GM18909 (cell line): Measurements from ENCODE around the gene KIAA1958.
"Not testable (repeated sequence)": the region's sequence is repeated elsewhere in the genome, so short reads cannot be mapped to it uniquely, and the experiment has no call there.

Experiments used
- ATAC-seq: cut with Tn5 transposase; IDR thresholded peaks from one replicate; pipeline ENCODE4 v1.9.1; 2021; ENCODE audit warnings: mild to moderate bottlenecking; ENCODE audit not compliant: unreplicated experiment, poor library complexity

The KIAA1958 gene

GRCh38 chr9:112642126-112642525 is 155.5 kb downstream of the KIAA1958 start:
- no peak for ATAC-seq

GRCh38 chr9:112647596-112647995 is 161.0 kb downstream of the KIAA1958 start:
- no peak for ATAC-seq

GRCh38 chr9:112648624-112649023 is 162.0 kb downstream of the KIAA1958 start:
- no peak for ATAC-seq

- ATAC-seq, result no peak
These were observed 167.7 kb downstream of the KIAA1958 start for GRCh38 chr9:112654282-112654681.

GRCh38 chr9:112655668-112656067 is 169.0 kb downstream of the KIAA1958 start:
- no peak for ATAC-seq

- ATAC-seq, result no peak
These were observed 173.3 kb downstream of the KIAA1958 start for GRCh38 chr9:112659906-112660305.

- ATAC-seq, result no peak
These were observed 177.1 kb downstream of the KIAA1958 start for GRCh38 chr9:112663681-112664080.

- ATAC-seq, result no peak
These were observed 177.9 kb downstream of the KIAA1958 start for GRCh38 chr9:112664531-112664930.

GRCh38 chr9:112665347-112665746 is 178.7 kb downstream of the KIAA1958 start:
- ATAC-seq, result no peak

GRCh38 chr9:112669326-112669725 is 182.7 kb downstream of the KIAA1958 start:
- ATAC-seq, result no peak

- ATAC-seq, result no peak
These were observed 184.5 kb downstream of the KIAA1958 start for GRCh38 chr9:112670991-112671625.

- ATAC-seq, result not testable (repeated sequence)
These were observed 186.6 kb downstream of the KIAA1958 start for GRCh38 chr9:112673221-112673620.

GRCh38 chr9:112677040-112677439 is 190.4 kb downstream of the KIAA1958 start:
- no peak for ATAC-seq

GRCh38 chr9:112680731-112681402 is 194.2 kb downstream of the KIAA1958 start:
- ATAC-seq, result no peak

- ATAC-seq, result no peak
These were observed 202.6 kb downstream of the KIAA1958 start for GRCh38 chr9:112689161-112689740.

GRCh38 chr9:112694706-112695555 is 208.3 kb downstream of the KIAA1958 start:
- no peak for ATAC-seq

GRCh38 chr9:112696461-112696860 is 209.8 kb downstream of the KIAA1958 start:
- ATAC-seq, result no peak

GRCh38 chr9:112699230-112699629 is 212.6 kb downstream of the KIAA1958 start:
- peak; percentile 80 for ATAC-seq

- ATAC-seq, result no peak
These were observed 213.5 kb downstream of the KIAA1958 start for GRCh38 chr9:112700085-112700484.

- no peak for ATAC-seq
These were observed 216.7 kb downstream of the KIAA1958 start for GRCh38 chr9:112703304-112703703.
